Measurements from ENCODE around the gene EFEMP2.
"Not testable (repeated sequence)": the region's sequence is repeated elsewhere in the genome, so short reads cannot be mapped to it uniquely, and the experiment has no call there.

EFEMP2 gene

DNA sequence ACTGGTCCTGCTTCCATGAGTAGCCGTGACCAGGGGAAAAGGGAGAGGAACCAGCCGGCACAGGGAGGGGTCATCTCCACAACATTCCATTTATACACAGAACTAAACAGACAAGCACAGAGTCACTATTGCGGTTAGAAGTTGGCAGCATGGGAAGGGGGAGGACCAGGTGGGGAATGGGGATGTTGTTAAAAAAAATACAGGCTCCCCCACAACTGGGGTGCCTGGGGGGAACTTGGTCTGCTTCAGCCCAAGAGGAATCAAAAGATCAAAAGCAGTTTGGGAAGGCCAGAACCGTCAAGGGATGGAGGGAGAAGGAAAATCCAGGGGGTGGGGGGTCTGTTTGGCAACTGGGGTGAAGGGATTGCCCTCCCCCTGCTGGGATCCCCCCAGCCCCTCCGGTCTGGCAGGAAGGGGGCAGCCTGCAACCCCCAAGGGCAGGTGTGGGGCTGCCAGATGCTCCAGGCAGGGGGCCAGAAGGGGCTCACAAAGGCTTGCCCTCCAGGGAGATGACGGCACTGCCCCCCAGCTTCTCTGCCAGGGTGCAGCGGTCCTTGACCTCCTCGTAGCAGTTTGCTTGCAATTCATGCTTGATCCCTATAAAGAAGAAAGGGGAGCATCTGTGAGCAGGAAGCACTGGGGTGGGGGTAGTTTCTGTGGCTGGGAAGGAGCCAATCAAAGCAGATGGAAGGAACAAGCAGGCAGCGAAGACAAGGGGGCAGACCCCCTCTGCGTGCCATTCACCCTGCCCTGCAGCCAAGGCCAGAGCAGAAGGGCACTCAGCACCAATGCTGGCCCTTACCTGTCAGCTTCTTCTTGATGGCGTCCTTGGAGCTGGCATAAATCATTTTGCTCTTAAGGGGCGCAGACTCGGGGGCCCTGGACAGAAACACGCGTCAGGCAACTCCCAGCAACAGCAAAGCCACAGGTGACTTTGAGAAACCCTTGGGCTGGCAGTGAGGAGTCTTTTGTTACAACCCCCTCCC, 17.5 kb downstream of the EFEMP2 start:
- no peak for DNase-seq (ENCODE audit: low spot score)

DNA sequence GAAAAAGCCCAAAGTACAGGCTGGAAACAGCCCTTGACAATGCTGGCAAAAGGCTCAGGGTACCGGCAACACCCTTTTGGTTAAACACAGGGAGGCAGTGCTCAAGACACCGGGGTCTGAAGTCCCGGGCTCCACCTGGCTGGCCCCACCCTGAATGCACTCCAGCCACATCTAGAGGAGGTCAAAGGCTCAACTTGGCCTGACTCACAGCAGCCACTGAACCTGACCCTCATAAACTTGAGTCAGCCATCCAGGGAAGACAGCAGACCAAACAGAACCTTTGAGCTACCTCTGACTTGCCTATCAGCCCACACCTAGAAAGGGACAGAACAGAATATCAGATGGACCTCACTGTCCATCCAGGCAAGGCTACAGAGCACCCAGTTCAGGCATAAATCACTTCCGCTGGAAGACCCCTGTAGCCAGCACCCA, 18.4 kb downstream of the EFEMP2 start:
- no peak for DNase-seq (ENCODE audit: low spot score)

DNA sequence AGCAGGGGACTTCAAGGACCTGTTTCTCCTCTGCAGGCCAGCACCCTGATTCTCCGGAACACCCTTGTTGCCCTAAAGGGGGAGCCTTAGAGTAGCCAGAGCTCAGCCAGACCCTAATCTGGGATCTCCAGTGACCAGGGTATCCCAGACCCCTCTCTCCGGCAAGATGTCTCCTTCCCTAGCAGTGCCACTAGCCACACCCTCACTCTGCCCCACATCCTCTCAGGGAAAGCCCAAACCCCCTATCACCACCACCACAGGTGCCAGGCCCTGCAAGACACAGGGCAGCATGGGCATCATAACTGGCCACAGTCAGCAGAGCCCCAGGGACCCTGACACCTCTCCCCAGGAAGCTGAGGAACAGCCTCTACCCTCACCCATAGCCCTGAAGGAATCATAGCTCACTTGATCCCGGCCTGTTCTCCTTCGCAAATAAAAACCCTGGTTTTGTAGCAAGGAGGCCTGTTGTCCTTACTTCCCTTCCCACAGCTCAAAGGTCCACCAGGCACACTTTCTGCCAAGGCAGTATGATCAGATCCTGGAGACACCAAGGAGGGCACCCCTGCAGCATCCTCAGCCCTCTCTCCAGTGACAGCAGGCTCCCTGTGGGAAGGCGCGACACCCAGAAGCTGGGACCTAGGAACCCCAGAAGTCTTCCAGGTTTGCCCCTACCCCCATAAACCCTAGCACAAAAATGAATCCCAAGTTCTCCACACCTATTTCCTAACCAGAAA, 19.2 kb downstream of the EFEMP2 start:
- DNase-seq (ENCODE audit: low spot score) = no peak

DNA sequence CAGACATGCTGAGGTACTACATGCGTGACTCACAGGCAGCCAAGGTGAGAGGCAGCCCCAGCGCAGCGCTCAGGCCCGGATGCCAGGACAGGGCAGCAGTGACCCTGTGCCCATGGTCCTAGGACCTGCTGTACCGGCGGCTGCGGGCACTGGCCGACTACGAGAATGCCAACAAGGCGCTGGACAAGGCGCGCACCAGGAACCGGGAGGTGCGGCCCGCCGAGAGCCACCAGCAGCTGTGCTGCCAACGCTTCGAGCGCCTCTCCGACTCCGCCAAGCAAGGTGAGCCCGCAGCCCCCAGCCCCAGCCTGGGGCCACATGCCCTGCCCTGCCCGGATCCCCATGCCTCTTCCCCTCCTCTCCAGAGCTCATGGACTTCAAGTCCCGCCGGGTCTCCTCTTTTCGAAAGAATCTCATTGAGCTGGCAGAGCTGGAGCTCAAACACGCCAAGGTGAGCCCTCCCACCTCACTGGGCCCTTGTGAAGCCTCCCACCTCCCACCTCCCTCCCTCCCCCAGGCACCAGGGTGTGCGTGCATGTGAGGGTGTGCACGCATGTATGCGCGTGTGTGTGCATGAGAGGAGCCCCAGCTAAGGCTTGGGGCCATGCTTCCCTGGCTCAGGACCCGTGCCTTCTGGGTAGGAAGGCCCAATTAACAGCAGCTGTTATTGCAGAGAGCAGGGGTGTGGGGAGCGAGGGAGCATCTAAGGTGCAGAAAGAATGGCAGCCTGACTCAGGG, 19.9 kb downstream of the EFEMP2 start:
- DNase-seq (ENCODE audit: low spot score) = no peak

DNA sequence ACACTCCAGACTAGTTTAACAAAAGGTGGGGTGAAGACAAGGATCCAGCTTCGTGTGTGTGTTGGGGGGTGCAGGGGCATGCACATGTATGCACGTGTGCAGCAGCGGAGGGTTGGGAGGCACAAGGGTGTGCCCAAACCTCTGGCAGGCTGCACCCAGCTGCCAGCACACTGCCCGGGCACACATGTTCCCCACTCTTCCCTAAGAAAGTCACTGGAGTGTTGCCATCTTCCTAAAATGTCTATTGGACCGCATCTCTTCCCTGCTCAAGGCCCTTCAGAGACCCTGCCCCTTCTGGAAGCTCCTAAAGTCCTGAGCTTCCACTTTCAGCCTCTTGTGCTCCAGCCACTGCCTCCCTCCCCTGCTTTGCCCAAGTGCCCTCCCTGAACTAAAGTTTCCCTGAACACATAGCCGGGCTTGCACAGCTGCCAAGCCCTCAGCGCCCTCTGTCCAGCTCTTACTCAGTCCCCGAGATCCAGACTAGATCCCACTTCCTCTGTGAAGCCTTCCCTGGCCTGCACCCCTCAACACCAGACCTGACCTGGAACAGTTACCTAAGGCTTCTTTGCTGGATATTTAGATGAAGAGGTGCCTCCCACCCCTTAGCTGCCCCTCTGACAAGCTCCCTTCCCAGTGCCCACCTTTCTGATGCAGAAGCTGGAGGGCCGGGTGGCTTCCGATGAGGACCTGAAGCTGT, 20.6 kb downstream of the EFEMP2 start:
- no peak for DNase-seq (ENCODE audit: low spot score)

DNA sequence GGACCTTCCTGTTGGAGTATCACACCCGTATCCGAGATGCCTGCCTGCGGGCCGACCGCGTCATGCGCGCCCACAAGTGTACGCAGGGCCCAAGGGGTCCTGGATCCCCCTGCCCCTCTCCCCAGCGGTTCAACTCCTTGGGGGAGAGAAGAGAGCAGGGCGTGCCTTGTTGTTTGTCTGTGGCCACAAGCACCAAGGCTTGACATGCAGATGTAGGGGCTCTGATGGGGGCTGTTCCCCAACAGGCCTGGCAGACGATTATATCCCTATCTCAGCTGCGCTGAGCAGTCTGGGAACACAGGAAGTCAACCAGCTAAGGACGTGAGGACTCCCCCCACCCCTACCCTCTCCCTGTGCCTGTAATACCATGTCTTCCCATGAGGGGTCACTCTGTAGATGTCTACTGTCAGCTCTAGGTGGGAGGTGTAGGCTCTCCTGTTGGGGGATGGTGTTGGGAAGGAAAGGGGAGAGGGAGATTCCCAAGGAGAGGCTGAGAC, 21.5 kb downstream of the EFEMP2 start:
- no peak for DNase-seq (ENCODE audit: low spot score)

DNA sequence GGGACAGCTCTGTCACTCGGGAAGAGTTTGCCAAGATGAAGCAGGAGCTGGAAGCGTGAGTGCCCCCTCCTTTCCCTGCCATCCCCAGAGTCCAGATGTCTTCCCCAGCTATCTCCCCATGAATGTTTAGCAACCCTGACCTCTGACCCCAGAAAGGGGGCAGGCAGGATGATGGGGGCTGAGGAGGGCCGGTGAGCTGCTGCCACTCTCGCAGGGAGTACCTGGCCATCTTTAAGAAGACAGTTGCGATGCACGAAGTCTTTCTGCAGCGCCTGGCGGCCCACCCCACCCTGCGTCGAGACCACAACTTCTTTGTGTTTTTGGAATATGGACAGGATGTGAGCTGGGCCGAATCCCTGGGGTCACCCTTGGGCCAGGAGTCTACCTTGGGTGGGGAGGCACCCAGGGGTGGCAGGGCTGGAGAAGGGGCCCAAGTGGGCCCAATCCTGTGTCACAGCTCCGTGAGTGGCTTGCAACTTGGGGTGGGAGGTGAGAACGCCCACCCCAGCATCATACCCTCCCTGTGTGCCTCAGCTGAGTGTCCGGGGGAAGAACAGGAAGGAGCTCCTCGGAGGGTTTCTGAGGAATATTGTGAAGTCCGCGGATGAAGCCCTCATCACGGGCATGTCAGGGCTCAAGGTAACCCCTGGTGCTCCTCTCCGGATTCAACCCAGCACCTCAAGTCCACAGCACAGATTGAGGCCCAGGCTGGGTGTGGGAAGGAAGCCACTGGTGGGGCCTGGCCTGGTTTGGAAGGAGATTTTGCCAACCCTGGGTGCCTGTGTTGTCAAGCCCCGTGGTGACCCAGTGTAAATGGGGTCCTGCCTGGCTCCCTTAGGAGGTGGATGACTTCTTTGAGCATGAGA, 22.1 kb downstream of the EFEMP2 start:
- no peak for DNase-seq (ENCODE audit: low spot score)

DNA sequence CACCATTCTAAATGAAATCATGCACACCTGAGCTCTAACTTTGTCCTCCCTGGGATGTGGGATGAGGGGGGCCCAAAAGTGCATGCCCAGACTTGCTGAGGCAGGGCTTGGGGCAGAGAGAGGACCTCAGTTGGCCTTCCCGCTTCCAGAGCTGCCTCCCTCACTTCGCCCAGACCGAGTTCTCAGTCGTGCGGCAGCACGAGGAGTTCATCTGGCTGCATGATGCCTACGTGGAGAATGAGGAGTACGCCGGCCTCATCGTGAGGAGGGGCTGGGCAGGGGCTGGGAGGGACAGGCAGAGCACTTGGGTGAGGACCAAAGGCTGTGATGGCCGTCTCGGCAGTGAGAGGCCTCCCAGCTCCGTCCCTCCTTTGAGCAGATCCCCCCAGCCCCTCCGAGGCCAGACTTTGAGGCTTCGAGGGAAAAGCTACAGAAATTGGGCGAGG, 22.8 kb downstream of the EFEMP2 start:
- DNase-seq (ENCODE audit: low spot score) = no peak

DNA sequence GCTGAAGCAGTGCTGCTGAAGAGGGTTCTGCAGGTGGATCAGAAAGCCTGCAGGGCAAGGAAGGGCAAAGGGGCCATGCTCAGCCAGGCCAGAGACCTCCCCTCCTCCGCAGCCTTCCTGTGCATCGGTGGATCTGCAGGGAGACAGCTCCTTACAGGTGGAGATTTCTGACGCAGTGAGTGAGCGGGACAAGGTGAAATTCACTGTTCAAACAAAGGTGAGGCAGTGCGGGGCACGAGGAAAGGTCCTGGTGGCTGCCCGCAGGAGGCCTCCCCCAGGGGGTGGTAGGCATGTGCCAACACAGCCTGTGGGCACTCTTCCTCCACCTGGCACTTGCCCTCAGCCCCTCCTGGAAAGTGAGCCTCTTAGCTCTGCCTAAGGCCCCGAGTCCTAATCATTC, 23.2 kb downstream of the EFEMP2 start:
- DNase-seq (ENCODE audit: low spot score) = no peak

DNA sequence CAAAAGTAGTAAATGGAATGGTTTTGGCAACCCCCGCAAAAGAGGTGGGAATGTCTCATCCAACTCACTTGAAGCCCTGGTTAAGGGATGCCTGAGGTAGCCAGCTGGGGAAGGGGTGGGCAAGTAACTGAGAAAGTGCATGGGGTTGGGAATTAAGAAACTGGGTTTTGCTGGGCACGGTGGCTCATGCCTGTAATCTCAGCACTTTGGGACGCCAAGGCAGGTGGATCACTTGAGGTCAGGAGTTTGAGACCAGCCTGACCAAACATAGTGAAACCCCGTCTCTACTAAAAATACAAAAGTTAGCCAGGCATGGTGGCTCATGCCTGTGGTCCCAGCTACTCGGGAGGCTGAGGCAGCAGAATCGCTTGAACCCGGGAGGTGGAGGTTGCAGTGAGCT, 23.9 kb downstream of the EFEMP2 start:
- DNase-seq (ENCODE audit: low spot score) = not testable (repeated sequence)

DNA sequence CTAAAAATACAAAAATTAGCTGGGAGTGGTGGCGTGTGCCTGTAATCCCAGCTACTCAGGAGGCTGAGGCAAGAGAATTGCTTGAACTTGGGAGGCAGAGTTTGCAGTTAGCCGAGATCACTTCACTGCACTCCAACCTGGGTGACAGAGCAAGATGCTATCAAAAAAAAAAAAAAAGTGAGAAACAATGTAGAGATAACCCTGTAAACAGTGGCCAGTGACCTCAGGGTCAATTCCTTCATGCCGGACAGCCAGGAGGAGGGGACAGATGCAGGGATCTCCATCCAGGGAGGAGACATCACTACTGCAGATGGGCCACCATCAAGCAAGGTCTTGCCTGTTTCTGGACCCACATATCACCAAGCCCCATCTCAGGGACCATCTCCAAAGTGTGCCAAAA, 24.9 kb downstream of the EFEMP2 start:
- DNase-seq (ENCODE audit: low spot score) = no peak

DNA sequence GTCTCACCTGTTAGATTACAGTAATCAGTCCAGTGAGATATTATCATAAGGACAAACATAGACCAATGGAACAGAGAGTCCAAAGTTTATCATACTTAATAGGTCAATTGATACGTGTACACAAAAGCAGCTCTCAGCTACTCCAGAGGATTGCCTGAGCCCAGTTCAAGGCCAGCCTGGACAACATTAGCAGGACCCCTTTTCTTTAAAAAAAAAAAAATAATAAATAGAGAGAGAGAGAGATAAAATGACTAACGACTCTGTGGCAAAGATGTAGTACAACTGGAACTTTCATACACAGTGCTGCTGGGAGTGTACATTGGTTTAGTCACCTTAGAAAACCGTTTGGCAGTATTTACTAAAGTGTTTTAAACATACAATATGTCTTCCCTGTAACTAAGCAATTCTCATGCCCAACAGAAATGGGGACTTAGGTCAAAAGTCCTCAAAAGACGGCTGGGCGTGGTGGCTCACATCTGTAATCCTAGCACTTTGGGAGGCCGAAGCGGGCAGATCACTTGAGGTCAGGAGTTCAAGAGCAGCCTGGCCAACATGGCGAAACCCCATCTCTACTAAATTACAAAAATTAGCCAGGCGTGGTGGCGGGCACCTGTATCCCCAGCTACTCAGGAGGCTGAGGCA, 28.2 kb downstream of the EFEMP2 start:
- DNase-seq (ENCODE audit: low spot score) = no peak

DNA sequence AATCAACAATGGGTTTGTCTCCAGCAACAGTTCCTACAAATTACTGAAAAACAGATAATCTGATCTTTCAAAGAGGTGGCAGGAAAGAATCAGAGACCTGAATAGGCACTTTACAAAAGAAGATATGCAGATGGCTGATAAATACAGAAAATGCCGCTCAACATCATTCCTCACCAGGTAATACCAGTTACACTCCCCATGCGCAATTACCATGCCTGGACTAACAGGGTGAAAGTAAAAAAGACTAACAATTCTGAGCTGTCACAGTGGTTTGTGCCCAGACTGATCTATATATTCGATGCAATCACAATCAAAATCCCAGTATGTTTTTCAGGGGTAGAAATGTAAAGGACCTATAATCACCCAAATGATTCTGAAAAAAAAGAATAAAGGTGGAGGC, 28.8 kb downstream of the EFEMP2 start:
- no peak for DNase-seq (ENCODE audit: low spot score)

DNA sequence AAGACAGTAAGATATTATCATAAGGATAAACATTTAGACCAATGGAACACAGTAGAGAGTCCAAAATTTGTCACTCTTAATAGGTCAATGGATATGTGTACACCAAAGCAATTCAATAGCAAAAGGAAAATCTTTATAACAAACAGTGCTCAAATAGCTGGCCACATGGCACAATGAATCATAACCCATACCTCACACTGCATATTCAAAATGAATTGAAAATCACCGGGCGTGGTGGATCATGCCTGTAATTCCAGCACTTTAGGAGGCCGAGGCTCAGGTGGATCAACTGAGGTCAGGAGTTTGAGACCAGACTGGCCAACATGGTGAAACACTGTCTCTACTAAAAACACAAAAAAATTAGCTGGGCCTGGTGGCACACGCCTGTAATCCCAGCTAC, 30.5 kb downstream of the EFEMP2 start:
- no peak for DNase-seq (ENCODE audit: low spot score)

DNA sequence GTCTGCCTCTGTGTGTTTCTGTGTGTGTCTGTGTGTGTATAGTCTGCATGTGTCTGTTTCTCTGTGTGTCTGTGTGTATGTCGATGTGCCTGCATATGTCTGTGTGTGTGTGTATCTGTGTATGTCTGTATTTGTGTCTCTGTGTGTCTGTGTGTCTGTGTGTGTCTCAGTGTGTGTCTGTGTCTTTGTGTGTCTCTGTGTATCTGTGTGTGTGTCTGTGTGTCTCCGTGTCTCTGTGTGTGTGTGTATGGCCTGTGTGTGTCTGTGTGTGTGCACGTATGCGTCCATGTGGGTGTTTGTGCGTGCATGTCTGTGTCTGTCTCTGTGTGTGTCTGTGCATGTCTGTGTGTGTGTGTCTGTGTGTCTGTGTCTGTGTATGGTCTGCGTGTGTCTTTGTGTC, 38.4 kb downstream of the EFEMP2 start:
- DNase-seq (ENCODE audit: low spot score) = no peak

DNA sequence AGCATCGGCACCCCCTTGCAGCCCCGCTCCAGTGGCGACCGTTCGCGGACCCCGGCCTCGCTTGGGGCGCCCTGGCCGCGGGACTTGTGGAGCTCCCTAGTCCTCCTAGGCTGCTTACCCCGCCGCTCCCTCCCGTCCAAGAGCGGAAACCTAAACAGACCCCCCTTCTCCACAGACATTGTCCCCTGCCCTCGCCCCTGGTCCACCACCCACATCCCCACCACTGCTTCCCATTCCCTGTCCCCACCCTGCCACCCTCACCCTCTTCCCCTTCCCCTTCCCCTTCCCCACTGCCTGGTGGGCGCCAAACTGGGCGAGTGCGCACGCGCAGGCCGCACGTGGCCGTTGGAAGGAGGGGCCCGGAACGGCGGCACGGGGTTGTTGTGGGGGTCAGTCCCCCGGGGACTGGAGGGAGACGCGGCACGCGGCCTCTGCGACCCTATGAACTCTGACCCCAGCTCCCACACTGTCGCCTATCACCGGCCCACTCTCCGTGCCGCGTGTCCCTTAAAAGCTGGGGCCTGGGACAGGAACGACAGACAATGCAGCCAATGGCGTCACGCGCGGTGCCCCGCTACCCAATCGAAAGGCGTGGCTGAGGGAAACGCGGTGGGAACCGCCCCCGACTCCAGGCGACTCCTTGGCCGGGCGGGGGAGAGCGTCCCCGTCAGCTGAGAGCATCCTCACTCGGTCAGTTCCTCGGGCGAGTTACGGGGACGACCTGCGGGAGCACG, 39.1 kb downstream of the EFEMP2 start, which contains the start of gene SNX32:
TSS of gene SNX32 (plus strand) at position 667 of the 734 bp plus-strand sequence. CDS start 103 bp downstream, outside the sequence.
- peak; percentile 100 for DNase-seq (ENCODE audit: low spot score)

DNA sequence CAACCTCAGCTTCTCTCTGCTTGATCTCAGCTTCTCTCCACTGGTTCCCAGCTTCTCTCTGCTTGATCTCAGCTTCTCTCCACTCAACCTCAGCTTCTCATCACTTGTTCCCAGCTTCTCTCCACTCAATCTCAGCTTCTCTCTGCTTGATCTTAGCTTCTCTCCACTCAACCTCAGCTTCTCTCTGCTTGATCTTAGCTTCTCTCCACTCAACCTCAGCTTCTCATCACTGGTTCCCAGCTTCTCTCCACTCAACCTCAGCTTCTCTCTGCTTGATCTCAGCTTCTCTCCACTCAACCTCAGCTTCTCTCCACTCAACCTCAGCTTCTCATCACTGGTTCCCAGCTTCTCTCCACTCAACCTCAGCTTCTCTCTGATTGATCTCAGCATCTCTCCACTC, 40.4 kb downstream of the EFEMP2 start:
- not testable (repeated sequence) for DNase-seq (ENCODE audit: low spot score)

DNA sequence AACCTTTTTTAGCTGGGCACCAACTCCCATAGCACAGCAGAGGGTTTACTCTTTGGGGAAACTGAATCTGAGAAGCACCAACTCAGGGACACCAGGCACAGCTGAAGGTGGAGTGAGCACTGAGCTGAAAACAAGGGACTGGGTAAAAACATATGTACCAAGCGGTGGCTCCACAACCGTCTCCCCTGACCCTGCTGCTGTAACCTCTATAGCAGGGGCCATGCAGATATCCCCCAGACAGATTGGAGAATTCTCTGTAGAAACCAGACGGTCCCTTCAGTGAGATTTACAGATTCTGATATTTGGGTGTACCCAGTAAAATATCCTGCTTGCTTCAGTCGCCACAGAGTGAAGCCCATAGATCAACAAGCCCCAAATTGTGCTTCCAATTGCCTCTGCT, 43.1 kb downstream of the EFEMP2 start:
- no peak for DNase-seq (ENCODE audit: low spot score)

Data from AG08395 (cell line).